Measurements from ENCODE around the gene DNMT3A. TPM values are rescaled to one million over a fixed set of nuclear protein-coding genes. Genes with fewer than 3 reads are reported as not detected.
A peak's percentile ranks its signal among the peaks of the same experiment; 100 is the strongest.

DNMT3A gene
- total RNA-seq, 1 donor from 2014 or later, result 58.1 TPM

GRCh38 chr2:25251422-25252273, 90.1 kb downstream of the DNMT3A start:
- Histone ChIP-seq H3K4me3 (ENCODE audit: insufficient read depth, low read depth, low read length) (peak overlapping the region; percentile 57), H3K9me3 (ENCODE audit: insufficient read depth, low read depth, low read length) (no peaks in the 10 kb centered on the region), H4K20me1 (ENCODE audit: insufficient read depth, low read length) (no peaks in the 10 kb centered on the region), H3K9ac (ENCODE audit: low read length) (peak overlapping the region; percentile 86), H3K27ac (ENCODE audit: low read depth, low read length) (peak overlapping the region; percentile 84), H3K79me2 (ENCODE audit: insufficient read depth, low read length) (peaks cover 21% of the 10 kb centered on the region), H3K4me2 (ENCODE audit: low read length) (peak overlapping the region; percentile 83), H3K27me3 (ENCODE audit: insufficient read depth, low read length) (no peaks in the 10 kb centered on the region), H2AFZ (ENCODE audit: low read depth, low read length) (peak overlapping the region; percentile 77), H3K36me3 (ENCODE audit: insufficient read depth, low read length) (peaks cover 3% of the 10 kb centered on the region), H3K4me1 (ENCODE audit: insufficient read depth, low read length) (peaks cover 36% of the 10 kb centered on the region)
- TF ChIP-seq, protein P1, sequence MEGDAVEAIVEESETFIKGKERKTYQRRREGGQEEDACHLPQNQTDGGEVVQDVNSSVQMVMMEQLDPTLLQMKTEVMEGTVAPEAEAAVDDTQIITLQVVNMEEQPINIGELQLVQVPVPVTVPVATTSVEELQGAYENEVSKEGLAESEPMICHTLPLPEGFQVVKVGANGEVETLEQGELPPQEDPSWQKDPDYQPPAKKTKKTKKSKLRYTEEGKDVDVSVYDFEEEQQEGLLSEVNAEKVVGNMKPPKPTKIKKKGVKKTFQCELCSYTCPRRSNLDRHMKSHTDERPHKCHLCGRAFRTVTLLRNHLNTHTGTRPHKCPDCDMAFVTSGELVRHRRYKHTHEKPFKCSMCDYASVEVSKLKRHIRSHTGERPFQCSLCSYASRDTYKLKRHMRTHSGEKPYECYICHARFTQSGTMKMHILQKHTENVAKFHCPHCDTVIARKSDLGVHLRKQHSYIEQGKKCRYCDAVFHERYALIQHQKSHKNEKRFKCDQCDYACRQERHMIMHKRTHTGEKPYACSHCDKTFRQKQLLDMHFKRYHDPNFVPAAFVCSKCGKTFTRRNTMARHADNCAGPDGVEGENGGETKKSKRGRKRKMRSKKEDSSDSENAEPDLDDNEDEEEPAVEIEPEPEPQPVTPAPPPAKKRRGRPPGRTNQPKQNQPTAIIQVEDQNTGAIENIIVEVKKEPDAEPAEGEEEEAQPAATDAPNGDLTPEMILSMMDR (IDR thresholded peaks at IDR 0.05; ENCODE audit: insufficient read depth, low read depth, low read length), result no peak
- no peak for TF ChIP-seq EZH2 (IDR thresholded peaks at IDR 0.05; ENCODE audit: insufficient read depth, low read length)
- peak overlapping the region; percentile 93 for H3K27ac Mint-ChIP-seq (ENCODE audit: unreplicated experiment)
- H3K4me1 Mint-ChIP-seq (ENCODE audit: low read depth, unreplicated experiment), result peaks cover 18% of the 10 kb centered on the region
- peak; percentile 16 for DNase-seq (ENCODE audit: low read depth)
- peaks cover 23% of the 10 kb centered on the region for H3K36me3 Mint-ChIP-seq (ENCODE audit: low read depth, unreplicated experiment)
- H3K27me3 Mint-ChIP-seq (ENCODE audit: low read depth, unreplicated experiment), result peaks cover 3% of the 10 kb centered on the region
- FAIRE-seq, result no peak
- H3K9me3 Mint-ChIP-seq (ENCODE audit: unreplicated experiment), result peaks cover 4% of the 10 kb centered on the region
- H3K4me3 Mint-ChIP-seq (ENCODE audit: unreplicated experiment), result peak overlapping the region; percentile 85

- peaks cover 21% of the 10 kb centered on the region for H3K79me2 ChIP-seq (ENCODE audit: insufficient read depth, low read length)
- peaks cover 34% of the 10 kb centered on the region for H3K4me1 ChIP-seq (ENCODE audit: insufficient read depth, low read length)
- Mint-ChIP-seq H3K4me3 (ENCODE audit: unreplicated experiment) (peak overlapping the region; percentile 85), H3K27ac (ENCODE audit: unreplicated experiment) (peak overlapping the region; percentile 99), H3K4me1 (ENCODE audit: low read depth, unreplicated experiment) (peaks cover 15% of the 10 kb centered on the region), H3K9me3 (ENCODE audit: unreplicated experiment) (peaks cover 4% of the 10 kb centered on the region), H3K36me3 (ENCODE audit: low read depth, unreplicated experiment) (peaks cover 21% of the 10 kb centered on the region), H3K27me3 (ENCODE audit: low read depth, unreplicated experiment) (peaks cover 3% of the 10 kb centered on the region)
- no peaks in the 10 kb centered on the region for H4K20me1 ChIP-seq (ENCODE audit: insufficient read depth, low read length)
- peaks cover 6% of the 10 kb centered on the region for H3K36me3 ChIP-seq (ENCODE audit: insufficient read depth, low read length)
- peak overlapping the region; percentile 77 for H2AFZ ChIP-seq (ENCODE audit: low read depth, low read length)
- H3K9me3 ChIP-seq (ENCODE audit: insufficient read depth, low read depth, low read length), result no peaks in the 10 kb centered on the region
- peak overlapping the region; percentile 57 for H3K4me3 ChIP-seq (ENCODE audit: insufficient read depth, low read depth, low read length)
- H3K9ac ChIP-seq (ENCODE audit: low read length), result peak overlapping the region; percentile 86
- FAIRE-seq (no peak), DNase-seq (ENCODE audit: low read depth) (no peak)
- H3K4me2 ChIP-seq (ENCODE audit: low read length), result peak overlapping the region; percentile 83
- peak overlapping the region; percentile 84 for H3K27ac ChIP-seq (ENCODE audit: low read depth, low read length)
- no peaks in the 10 kb centered on the region for H3K27me3 ChIP-seq (ENCODE audit: insufficient read depth, low read length)
- TF ChIP-seq, protein P1 (IDR thresholded peaks at IDR 0.05; ENCODE audit: insufficient read depth, low read depth, low read length), result no peak
- no peak for TF ChIP-seq EZH2 (IDR thresholded peaks at IDR 0.05; ENCODE audit: insufficient read depth, low read length)
These were observed 90.7 kb downstream of the DNMT3A start for GRCh38 chr2:25251071-25251421.
